NCI-H1105 (cell line): ENCODE results near the gene DTD1.

ENCODE experiments used
- DNase-seq: peaks from one replicate; lab custom pipeline; 2025; lab: John Stamatoyannopoulos, UW

DTD1 gene

DNA sequence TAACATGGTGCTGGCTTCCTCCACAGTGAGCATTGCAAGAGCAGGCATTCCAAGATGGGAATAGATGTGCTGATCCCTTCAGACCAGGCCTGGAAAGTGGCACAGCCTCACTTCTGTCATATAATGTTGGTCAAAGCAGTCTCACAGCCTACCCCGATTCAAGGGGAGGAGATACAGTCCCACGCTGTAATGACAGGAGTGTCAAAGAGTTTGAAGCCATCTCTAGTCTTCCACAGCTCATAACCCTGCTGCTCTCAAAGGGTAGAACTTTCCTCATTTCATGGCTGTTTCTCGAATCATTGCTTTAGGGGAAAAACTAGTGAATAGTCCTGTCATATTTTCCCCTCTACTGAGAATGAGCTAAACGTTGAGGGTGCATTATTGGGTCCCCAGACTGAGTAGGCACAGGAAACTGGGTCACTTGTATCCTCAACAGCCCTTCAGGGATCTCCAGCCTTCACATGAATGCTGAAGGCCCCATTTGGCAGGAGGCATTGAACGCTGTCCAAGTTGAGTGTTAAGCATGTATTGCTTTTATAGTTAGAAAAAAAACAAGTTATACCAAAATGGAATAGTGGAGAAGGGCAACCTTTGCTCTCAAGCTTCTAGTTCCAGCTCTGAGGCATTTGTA lies 27.3 kb downstream of the DTD1 start:
- no peak for DNase-seq

DNA sequence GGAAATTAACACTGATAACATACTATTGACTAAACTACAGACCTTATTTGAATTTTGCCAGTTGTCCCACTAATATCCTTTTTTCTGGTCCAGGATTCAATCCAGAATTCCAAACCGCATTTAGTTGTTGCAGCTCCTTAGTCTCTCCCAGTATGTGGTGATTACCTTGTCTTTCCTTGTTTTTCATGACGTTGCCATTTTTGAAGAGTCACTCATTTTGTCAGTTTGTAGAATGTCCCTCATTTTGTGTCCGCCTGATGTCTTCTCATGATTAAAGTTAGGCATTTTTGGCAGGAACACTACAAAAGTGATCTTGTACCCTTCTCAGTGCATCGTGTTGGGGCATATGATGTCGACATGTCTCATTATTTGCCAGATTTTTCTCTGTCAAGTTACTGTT lies 33.1 kb downstream of the DTD1 start:
- DNase-seq: no peak

- DNase-seq: no peak
Observed at GRCh38 chr20:18623156-18623910, 35.5 kb downstream of the DTD1 start.

- DNase-seq: no peak
Observed at GRCh38 chr20:18624948-18625347, 37.1 kb downstream of the DTD1 start.

GRCh38 chr20:18625907-18626655 lies 38.2 kb downstream of the DTD1 start:
- DNase-seq: no peak

GRCh38 chr20:18628330-18628920 lies 40.6 kb downstream of the DTD1 start:
- DNase-seq: peak; percentile 13

GRCh38 chr20:18632196-18632789 lies 44.4 kb downstream of the DTD1 start:
- peak; percentile 63 for DNase-seq

GRCh38 chr20:18633411-18633810 lies 45.6 kb downstream of the DTD1 start:
- no peak for DNase-seq

DNA sequence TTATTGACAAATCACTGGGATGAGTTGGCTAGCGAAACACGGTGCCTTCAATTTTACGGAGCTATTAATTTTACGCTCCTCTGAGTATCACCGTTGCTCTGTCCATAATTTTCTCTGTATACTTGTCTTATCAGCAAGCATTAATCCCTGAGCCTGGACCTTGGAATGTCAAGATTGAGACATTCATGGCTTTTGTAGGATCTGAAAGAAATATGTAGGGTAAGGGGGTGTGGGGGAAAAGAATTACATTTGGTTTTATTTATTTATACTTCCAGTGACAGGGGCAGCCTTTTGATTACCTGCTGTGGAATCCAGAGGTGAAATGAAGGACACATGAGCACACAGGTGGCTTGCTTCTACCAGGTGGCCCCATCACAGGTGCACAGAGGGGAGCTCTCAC lies 46.6 kb downstream of the DTD1 start:
- DNase-seq: no peak

- DNase-seq: no peak
Observed at GRCh38 chr20:18635380-18635779, 47.5 kb downstream of the DTD1 start.

DNA sequence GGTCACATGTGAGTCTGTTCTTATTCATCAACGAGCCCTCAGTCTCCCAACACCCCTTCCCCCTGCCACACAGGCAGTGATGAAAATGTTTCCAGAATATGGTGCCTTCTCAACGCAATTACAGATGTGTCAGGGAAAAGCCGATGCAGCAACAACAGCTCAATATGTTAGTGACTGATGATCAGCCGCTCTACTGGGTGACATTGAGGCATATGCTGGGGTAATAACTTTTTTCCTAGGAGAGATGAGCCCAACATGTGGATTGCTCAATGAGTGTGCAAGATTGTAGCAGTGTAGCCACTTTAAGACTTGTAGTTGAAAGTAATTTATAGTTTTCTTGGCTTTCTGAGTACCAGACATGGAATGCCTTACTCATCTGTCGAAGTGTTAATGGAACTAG lies 49.4 kb downstream of the DTD1 start:
- DNase-seq: no peak

GRCh38 chr20:18638768-18639167 lies 50.9 kb downstream of the DTD1 start:
- no peak for DNase-seq

GRCh38 chr20:18639501-18639979 lies 51.7 kb downstream of the DTD1 start:
- DNase-seq: no peak

GRCh38 chr20:18645196-18645745 lies 57.4 kb downstream of the DTD1 start:
- DNase-seq: no peak

DNA sequence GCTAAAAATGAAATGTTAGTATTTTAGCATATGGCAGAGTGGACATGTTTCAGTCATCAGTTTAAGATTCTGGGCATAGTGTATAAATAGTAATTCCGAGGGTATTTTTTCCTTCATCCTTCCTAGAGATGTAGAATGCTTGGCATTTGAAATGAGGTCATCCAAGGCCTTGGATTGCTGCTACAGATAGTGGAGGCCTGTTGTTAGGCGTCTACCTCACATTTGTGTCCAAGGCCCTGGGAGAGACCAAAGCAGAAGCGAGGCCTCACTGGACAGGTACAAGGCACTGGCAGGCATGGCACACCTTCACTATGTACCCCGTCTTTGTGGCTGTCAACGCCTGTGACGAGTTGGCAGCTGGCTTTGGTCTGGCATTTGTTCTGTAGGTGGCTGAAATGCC lies 58.0 kb downstream of the DTD1 start:
- DNase-seq: no peak

DNA sequence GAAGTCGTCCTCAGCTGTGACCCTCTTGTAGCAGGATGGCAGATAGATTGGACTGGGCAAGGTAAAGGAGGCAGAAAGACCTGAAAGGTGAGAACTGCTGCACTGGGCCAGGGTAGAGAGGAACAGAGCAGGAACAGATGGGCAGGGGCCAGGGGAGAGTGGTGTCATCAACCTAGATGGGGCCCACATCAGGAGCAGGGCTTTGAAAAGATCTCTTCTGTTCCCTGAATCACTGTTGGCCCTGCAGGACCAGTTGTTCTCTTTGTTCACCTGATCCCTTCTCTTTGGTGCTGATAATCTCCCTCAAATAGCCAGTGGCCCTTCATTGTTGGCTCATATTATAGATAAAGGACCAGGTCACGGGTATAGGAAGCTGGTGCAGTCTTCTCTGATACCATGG lies 59.9 kb downstream of the DTD1 start:
- no peak for DNase-seq

DNA sequence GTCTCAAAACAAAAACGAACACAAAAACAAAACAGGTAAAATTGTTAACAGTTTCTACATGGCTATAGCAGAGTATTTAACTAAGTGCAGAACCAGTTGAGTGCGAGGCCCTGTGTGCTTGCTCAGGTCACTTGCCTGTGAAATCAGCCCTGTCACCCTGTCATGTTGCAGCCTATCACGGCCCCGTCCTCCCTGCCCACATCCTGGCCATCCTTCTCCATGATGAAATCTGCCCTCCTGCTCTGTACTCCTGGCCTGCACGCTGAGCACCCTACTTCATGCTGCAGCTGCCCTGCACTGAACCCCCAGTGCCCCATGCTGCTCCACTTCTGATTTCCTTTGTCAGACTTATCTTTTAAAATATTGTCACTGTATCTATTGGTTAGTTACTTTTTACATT lies 62.4 kb downstream of the DTD1 start:
- no peak for DNase-seq

DNA sequence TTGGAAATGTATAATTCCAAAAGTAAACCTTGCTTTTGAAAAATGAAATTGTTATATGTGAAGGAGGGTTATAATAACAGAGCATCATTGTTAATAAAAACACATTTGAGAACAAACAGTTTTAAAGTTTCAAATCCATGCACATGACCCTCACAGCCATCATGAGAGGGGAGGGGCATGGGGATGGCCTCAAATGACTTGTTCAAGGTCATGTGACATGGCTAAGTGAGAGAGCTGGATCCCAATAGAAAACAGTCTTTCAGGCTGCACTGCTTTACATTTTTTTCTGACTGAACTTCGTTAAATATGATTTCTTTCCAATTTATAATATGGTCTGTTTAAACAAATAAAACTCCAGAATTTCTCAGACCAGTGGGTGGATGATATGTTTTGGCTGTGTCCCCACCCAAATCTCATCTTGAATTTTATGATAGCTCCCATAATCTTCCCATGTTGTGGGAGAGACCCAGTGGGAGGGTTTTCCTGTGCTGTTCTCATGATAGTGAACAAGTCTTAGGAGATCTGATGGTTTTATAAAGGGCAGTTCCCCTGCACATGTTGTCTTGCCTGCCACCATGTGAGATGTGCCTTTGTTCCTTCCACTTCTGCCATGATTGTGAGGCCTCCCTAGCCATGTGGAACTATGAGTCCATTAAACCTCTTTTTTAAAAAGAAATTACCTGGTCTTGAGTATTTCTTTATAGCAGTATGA lies 66.0 kb downstream of the DTD1 start:
- no peak for DNase-seq

DNA sequence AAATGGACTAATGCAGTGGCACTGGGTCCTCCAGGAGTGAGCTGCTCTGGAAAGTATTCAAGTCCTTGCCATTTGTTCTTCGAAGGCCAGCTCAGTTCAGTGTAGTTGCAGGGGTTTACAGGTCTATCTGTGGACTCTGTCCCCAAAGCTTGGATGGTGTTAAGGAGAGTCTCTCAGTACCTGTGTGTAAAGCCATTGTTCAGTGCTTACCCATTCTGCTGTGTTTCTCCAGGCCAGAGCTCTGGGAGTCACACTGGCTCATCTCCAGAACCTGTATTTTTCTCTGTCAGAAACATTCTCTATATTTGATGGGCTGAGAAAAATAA lies 66.6 kb downstream of the DTD1 start:
- no peak for DNase-seq

DNA sequence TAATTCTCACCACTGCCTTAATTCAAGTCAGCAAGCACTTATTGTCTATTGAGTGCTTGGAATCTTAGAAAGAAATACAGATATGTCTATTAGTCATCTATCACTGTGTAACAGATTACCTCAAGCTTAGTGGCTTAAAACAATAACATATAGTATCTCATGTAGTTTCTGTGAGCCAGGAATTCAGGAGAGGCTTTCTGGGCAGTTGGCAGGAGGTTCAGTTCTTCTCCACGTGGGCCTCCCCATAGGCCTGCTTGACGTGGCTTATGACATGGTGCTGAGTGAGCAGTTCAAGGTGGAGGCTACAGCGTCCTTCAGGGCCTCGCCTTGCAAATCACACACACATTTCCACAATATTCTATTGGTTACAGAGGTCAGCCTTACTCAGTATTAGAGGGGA lies 69.7 kb downstream of the DTD1 start:
- no peak for DNase-seq

DNA sequence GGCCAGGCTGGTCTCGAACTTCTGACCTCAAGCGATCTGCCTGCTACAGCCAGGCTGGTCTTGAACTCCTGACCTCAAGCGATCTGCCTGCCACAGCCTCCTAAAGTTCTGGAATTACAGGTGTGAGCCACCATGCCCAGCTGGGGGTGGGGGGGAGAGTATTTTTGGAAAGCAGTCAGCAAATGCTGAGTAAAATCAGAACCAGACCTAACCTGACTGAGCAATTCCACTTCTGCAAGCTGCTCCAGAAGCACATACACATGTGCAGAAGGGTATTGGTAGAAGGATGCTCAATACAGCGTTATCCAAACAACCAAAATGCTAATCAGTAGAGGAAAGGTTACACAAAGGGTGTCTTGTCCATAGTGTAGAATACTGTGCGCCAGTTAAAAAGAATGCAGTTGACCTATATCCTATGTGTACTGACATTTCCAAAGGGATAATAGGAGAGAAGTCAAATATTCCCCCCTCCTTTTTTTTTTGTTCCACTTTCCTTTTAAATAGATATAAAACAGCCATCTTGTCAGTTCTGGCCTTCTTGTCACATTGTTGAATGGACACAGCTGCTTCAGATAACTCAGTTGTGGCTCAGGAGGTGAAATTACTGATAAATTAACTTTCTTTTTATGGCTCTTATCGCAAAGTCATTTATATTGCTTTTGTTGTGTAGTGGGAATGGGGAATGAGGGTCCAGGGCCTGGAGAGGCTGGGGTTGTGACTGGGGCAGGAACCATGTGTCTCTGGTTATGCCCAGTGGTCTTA lies 74.6 kb downstream of the DTD1 start:
- DNase-seq: no peak
